Endodermal cell (in vitro differentiated cells): ENCODE data around the gene BBIP1. TPM values are rescaled to one million over a fixed set of nuclear protein-coding genes. Genes with fewer than 3 reads are reported as not detected.
A peak's percentile ranks its signal among the peaks of the same experiment; 100 is the strongest.

Experiments
- DNase-seq: peaks from one replicate; pipeline ENCODE4 v3.0.0-alpha.2; 2017
- H3K27ac ChIP-seq: 2 replicates; pipeline ENCODE4 v1.5.1; 2013; ENCODE audit warnings: mild to moderate bottlenecking, low read depth, low read length, moderate library complexity
- H3K27me3 ChIP-seq: 2 replicates; pipeline ENCODE4 v1.6.1; 2013; ENCODE audit warnings: mild to moderate bottlenecking, low read length, moderate library complexity; ENCODE audit not compliant: insufficient read depth, control insufficient read depth, poor library complexity, severe bottlenecking
- H3K36me3 ChIP-seq: 2 replicates; pipeline ENCODE4 v1.7.0; 2013; ENCODE audit warnings: mild to moderate bottlenecking, low read length, moderate library complexity; ENCODE audit not compliant: control insufficient read depth, insufficient read depth
- H3K4me1 ChIP-seq: one replicate; pipeline ENCODE4 v1.7.0; 2013; ENCODE audit warnings: low read length; ENCODE audit not compliant: control insufficient read depth, insufficient read depth
- H3K4me3 ChIP-seq: 2 replicates; pipeline ENCODE4 v1.5.1; 2013; ENCODE audit warnings: mild to moderate bottlenecking, low read length, moderate library complexity
- H3K9ac ChIP-seq: 2 replicates; pipeline ENCODE4 v1.6.1; 2013; ENCODE audit warnings: mild to moderate bottlenecking, low read length, moderate library complexity; ENCODE audit not compliant: poor library complexity, severe bottlenecking; ENCODE audit errors: extremely low read depth
- H3K9me3 ChIP-seq: 2 replicates; pipeline ENCODE4 v1.6.1; 2013; ENCODE audit warnings: mild to moderate bottlenecking, low read length, moderate library complexity; ENCODE audit not compliant: control insufficient read depth
- H3K27ac Mint-ChIP-seq: 2 replicates; pipeline ENCODE4 v1.8.0; 2020; ENCODE audit warnings: mixed read lengths
- H3K27me3 Mint-ChIP-seq: 2 replicates; pipeline ENCODE4 v1.8.0; 2021; ENCODE audit warnings: mild to moderate bottlenecking, mixed read lengths; ENCODE audit not compliant: insufficient read depth
- H3K36me3 Mint-ChIP-seq: 2 replicates; pipeline ENCODE4 v1.8.0; 2020; ENCODE audit warnings: low read depth, mixed read lengths
- H3K4me1 Mint-ChIP-seq: 2 replicates; pipeline ENCODE4 v1.8.0; 2020; ENCODE audit warnings: mixed read lengths
- H3K4me3 Mint-ChIP-seq: 2 replicates; pipeline ENCODE4 v1.8.0; 2020; ENCODE audit warnings: mild to moderate bottlenecking, moderate library complexity, mixed read lengths
- H3K9me3 Mint-ChIP-seq: 2 replicates; pipeline ENCODE4 v1.8.0; 2020; ENCODE audit warnings: mild to moderate bottlenecking, mixed read lengths
- WGBS, 2 experiments: methylation state at CpG; one replicate each; pipeline versions ENCODE4 v1.1.5 to v1.1.7; 2013; ENCODE audit warnings: missing lambda C conversion rate in 2 of 2, mixed read lengths in 1 of 2; ENCODE audit not compliant: insufficient coverage in 1 of 2, insufficient read length in 1 of 2; 5-methylcytosine and 5-hydroxymethylcytosine counted together
- long read RNA-seq, 4 experiments: library from polyadenylated mRNA in 2 of 4; library from RNA in 1 of 4; library from capped mRNA in 1 of 4; stranded (forward) in 3 of 4; unstranded in 1 of 4; transcript quantifications; one replicate each; pipeline ENCODE4 v2.0.0, GENCODE V29; 2020 to 2021; ENCODE audit warnings: inconsistent platforms in 1 of 4
- polyA plus RNA-seq, 2 experiments: library from polyadenylated mRNA; stranded (reverse); fragments of 50-300 nt; gene quantifications; one replicate each; pipeline ENCODE4 v1.2.3, GENCODE V29; 2013
- total RNA-seq, 2 donors: library from RNA; stranded (reverse); fragmentation: NEBNext Ultra II Directional in 1 of 2; extraction: Animal tissue kit (Norgen Biotek cat#: 25700) in 1 of 2; gene quantifications; 2 replicates in 1 of 2; 3 replicates in 1 of 2; pipeline ENCODE4 v1.2.1, GENCODE V29; 2021
- TF ChIP-seq, protein P1 (sequence below): fragments of 200-600 bp; sonication (generic); conservative IDR thresholded peaks from 2 replicates; pipeline ENCODE4 v1.5.0; 2021; ENCODE audit warnings: antibody characterized with exemption, mild to moderate bottlenecking

The BBIP1 gene, protein sequence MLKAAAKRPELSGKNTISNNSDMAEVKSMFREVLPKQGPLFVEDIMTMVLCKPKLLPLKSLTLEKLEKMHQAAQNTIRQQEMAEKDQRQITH
- 10 to 100 TPM; 27.6 to 32.8 TPM for total RNA-seq
- polyA plus RNA-seq (2013, experiment 1 of 2) = 40.6 TPM
- polyA plus RNA-seq (2013, experiment 2 of 2) = 45.4 TPM
- long read RNA-seq, experiment 1, full-length matches to known transcripts = 3 of 5 reads
- long read RNA-seq, experiment 1, partial matches to known transcripts = 0 of 5 reads
- long read RNA-seq, experiment 1, other reads (novel, unspliced or antisense) = 2 of 5 reads
- long read RNA-seq, experiment 2, full-length matches to known transcripts = 13 of 16 reads
- long read RNA-seq, experiment 2, partial matches to known transcripts = 0 of 16 reads
- long read RNA-seq, experiment 2, other reads (novel, unspliced or antisense) = 3 of 16 reads
- long read RNA-seq, experiment 3, transcript BBIP1-207 (4 exons, 2,119 nt) = major isoform, 15 of 22 reads
- long read RNA-seq, experiment 3, partial matches to known transcripts = 2 of 22 reads
- long read RNA-seq, experiment 3, other reads (novel, unspliced or antisense) = 3 of 22 reads
- long read RNA-seq, experiment 4, partial matches to known transcripts = 1 of 16 reads
- long read RNA-seq, experiment 4, other reads (novel, unspliced or antisense) = 7 of 16 reads

DNA sequence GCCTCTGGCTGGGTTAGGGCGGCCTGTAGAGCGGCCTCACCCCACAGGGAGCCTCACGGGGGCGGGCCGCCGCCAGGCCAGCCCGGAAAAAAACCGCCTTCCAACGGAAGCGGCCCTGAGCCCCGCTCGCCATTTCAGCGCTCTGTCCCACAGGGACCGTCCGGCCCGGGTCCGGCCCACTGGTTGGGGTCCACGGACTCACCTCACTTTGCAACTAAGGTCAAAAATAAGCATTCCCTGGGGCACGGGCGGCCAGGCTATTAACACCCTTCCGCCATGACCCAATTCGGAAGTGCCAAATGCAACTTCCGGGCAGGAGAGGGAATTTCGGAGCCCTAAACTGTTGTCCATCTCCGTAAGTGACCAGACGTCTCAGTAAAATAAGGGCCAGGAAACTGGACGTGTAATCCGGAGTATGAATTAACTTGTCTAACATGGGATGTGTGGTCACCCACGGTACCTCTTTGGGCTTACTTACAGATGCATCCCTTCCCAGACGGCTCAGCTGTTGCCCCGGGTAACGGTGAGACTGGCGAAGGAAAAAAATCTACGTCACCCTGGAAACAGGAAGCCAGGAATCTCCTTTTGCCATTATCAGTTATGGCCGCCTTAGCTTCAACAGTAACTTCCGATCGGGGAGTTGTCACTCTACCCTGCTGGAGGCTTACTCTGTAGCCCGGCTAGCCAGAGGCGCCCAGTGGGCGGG is at the start of gene BBIP1:
Gene BBIP1, minus strand, starts transcription at position 538 of the 706 bp plus-strand sequence. CDS start 1,023 bp downstream, outside the sequence.
- H3K27me3 ChIP-seq = no peaks in the 10 kb centered on the region
- H3K4me3 ChIP-seq = peak within 1 kb of the TSS; percentile 96
- TF ChIP-seq, protein P1, sequence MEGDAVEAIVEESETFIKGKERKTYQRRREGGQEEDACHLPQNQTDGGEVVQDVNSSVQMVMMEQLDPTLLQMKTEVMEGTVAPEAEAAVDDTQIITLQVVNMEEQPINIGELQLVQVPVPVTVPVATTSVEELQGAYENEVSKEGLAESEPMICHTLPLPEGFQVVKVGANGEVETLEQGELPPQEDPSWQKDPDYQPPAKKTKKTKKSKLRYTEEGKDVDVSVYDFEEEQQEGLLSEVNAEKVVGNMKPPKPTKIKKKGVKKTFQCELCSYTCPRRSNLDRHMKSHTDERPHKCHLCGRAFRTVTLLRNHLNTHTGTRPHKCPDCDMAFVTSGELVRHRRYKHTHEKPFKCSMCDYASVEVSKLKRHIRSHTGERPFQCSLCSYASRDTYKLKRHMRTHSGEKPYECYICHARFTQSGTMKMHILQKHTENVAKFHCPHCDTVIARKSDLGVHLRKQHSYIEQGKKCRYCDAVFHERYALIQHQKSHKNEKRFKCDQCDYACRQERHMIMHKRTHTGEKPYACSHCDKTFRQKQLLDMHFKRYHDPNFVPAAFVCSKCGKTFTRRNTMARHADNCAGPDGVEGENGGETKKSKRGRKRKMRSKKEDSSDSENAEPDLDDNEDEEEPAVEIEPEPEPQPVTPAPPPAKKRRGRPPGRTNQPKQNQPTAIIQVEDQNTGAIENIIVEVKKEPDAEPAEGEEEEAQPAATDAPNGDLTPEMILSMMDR = no peak
- peak within 1 kb of the TSS; percentile 99 for H3K27ac ChIP-seq
- H3K4me1 ChIP-seq = peaks cover 5% of the 10 kb centered on the region
- Mint-ChIP-seq H3K4me3 (peak within 1 kb of the TSS; percentile 99), H3K27me3 (no peaks in the 10 kb centered on the region), H3K36me3 (no peaks in the 10 kb centered on the region), H3K4me1 (peaks cover 10% of the 10 kb centered on the region), H3K27ac (peak within 1 kb of the TSS; percentile 100), H3K9me3 (no peaks in the 10 kb centered on the region)
- no peaks in the 10 kb centered on the region for H3K36me3 ChIP-seq
- no peak for DNase-seq
- WGBS, 2 experiments = 0% methylated on average over 21 to 40 of the region's 40 CpGs
- peak within 1 kb of the TSS; percentile 89 for H3K9ac ChIP-seq
- H3K9me3 ChIP-seq = no peaks in the 10 kb centered on the region

DNA sequence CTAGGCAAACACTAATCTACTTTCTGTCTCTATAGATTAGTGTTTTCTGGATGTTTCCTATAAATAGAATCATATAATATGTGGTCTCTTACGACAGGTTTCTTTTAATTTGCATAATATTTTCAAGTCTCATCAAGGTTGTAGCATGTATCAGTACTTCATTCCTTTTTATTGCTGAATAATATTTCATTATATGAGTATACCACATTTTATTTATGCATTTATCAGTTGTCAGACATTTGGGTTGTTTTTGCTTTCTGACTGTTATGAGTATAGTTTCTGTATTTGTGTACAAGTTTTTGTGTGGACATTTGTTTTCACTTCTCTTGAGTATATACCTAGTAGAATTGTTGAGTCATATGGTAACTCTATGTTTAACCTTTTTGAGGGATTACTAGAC is 48.7 kb upstream of the BBIP1 start:
- Histone ChIP-seq H3K4me1 (no peaks in the 10 kb centered on the region), H3K27me3 (no peaks in the 10 kb centered on the region), H3K27ac (no peak overlapping the region), H3K36me3 (peaks cover 19% of the 10 kb centered on the region), H3K4me3 (no peak overlapping the region), H3K9ac (no peak overlapping the region), H3K9me3 (no peaks in the 10 kb centered on the region)
- no peak for DNase-seq
- no peak overlapping the region for H3K27ac Mint-ChIP-seq
- WGBS, 2 experiments = no CpG with 5 or more reads among the region's 1 CpG
- H3K36me3 Mint-ChIP-seq = no peaks in the 10 kb centered on the region
- H3K4me1 Mint-ChIP-seq = peaks cover 1% of the 10 kb centered on the region
- H3K4me3 Mint-ChIP-seq = no peak overlapping the region
- TF ChIP-seq, protein P1 = no peak
- no peaks in the 10 kb centered on the region for H3K27me3 Mint-ChIP-seq
- H3K9me3 Mint-ChIP-seq = no peaks in the 10 kb centered on the region

DNA sequence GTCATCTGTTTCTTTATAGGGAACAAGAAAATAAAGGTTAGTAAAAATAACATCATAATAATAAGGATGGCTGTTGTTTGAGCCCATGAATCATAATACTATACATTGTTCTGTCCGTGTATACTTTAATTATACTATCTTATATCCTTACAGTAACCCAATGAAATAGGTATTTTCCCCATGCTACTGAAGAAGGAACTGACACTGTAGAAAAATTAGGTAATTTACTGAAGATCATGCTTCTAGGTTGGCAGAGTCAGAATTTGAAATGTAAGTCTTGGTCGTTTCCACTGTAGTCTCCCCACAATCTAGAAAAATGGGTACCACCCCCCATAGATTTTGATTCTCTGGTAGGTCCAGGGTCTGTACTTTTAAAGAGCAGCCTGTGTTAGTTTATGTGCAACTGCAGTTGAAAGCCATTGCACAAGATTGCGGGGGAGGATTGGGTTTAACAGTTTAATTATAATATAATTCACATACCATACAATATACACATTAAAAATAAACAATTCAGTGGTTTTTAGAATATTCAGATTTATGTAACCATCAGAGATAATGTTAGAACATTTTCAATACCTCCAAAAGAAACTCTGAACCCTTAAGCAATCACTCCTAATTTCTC is 48.1 kb upstream of the BBIP1 start:
- Mint-ChIP-seq H3K27me3 (no peaks in the 10 kb centered on the region), H3K36me3 (no peaks in the 10 kb centered on the region), H3K9me3 (no peaks in the 10 kb centered on the region), H3K4me3 (no peak overlapping the region), H3K4me1 (peaks cover under 1% of the 10 kb centered on the region), H3K27ac (no peak overlapping the region)
- Histone ChIP-seq H3K36me3 (peaks cover 19% of the 10 kb centered on the region), H3K27ac (no peak overlapping the region), H3K9me3 (no peaks in the 10 kb centered on the region), H3K9ac (no peak overlapping the region), H3K4me3 (no peak overlapping the region), H3K27me3 (no peaks in the 10 kb centered on the region), H3K4me1 (no peaks in the 10 kb centered on the region)
- WGBS, 2 experiments = 80% methylated on average over 2 of the region's 3 CpGs; no CpG with 5 or more reads in 1 of the 2 experiments
- TF ChIP-seq, protein P1 = no peak
- DNase-seq = no peak
